Non-pigmented ciliary epithelial cell (primary cell): ENCODE measurements around the gene AKAP13.

Source experiments
- DNase-seq: peaks from one replicate; pipeline ENCODE4 v3.0.0-alpha.2; 2010; ENCODE audit warnings: low read depth

AKAP13 gene

GRCh38 chr15:85753791-85754452 lies 373.5 kb downstream of the AKAP13 start:
- DNase-seq, result no peak

DNA sequence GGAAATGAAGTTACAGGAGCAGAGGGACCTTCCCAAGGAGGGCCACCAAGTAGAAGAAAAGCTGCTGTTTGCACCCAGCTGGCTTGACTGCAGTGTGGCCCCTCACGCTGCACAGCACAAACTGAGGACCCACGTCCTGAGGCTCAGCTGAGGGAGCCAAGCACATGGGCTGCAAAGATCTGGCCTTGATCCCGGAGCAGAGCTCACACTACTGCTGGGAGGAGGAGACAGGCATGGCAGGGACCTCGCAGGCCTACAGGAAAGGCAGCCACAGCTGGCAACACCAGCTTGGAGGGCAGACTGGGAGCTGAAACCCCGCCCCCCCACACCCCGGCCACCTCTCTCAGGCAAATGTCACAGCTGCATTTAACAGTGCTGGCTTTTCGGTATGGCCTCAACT lies 374.6 kb downstream of the AKAP13 start:
- no peak for DNase-seq

DNA sequence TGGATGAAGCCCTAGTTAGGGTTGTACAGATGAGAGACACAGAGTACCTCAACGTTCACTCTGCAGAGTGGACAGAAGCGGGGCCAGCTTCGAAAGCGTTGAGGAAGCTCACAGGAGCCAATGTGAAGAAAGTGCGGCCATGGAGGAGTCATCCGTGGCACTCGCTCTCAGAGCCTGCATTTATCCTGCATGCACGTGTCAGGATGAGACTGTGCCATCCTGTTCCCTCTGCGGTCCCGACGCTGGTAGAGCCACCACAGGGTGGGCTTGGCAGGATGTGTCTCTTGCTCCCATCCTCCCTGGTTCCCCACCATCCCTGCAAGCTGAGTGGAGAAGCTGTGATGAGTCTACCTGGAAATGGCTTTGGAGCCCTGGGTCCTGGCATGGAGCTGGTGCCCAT lies 375.1 kb downstream of the AKAP13 start:
- DNase-seq, result no peak

DNA sequence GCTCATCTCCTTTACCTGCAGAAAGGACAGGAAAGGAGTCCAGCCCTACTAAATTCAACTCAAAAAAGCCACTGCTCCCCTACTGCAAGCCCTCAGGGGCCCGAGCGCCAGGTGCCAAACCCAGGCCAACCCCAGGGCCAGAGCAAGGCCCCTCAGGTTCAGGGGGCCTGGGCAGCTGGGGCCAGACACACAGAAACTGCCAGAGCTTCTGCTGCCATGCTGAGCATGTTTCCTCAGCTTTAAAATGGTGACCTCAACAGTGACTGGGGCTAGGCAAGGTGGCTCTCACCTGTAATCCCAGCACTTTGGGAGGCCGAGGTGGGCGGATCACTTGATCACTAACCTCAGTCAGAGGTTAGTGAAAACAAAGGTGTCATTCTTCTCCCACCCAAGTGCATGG lies 375.5 kb downstream of the AKAP13 start:
- DNase-seq, result no peak

DNA sequence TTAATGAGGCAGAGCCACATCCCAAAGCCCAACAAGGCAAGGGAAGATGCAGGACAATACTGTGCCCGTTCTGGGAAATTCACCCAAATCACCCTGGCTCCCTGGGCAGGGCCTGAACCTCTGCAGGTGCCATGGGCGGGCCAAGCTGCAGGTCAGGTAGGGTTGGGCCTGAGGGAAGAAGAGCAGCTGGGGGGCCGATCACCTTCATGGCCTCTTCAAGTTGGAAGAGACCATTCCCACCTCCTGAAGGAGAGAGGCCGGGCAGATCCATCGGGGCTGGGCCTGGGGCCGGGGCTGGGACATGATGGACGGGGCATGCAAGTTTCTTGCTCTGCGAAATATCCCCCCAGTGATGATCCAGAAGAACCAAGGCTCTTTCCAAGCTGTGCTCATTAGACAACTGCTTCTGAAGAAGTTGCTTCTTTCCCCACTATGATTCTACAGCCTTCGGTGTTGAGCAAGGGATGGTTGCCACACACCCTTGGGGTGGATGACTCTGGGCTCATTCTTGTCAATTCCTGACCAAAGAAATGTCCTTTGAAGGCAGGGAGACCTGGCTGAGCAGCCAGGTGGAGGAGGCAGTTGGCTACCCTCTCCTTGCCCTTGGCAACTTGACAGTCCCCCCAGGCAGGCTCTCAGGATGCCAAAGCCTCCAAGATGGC lies 376.1 kb downstream of the AKAP13 start:
- no peak for DNase-seq

- no peak for DNase-seq
Observed at GRCh38 chr15:85757073-85757938, 376.9 kb downstream of the AKAP13 start.

GRCh38 chr15:85757939-85758654 lies 377.7 kb downstream of the AKAP13 start:
- no peak for DNase-seq

DNA sequence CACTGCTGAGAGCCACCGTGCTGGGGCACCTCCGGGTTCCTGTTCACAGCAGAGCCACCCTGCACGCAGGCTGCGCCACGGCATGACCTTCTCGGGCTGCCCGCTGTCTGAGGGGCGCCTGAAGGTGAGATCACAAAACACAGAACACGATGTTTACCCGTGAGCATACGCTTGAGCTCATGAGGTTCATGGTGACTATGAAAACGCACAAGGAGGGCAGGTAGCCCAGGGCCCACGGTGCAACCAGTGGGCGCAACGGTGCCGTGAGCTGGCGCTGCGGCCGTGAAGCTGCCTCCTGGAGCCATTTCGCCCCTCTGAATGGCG lies 378.2 kb downstream of the AKAP13 start:
- DNase-seq, result no peak

GRCh38 chr15:85759376-85759775 lies 379.0 kb downstream of the AKAP13 start:
- DNase-seq, result no peak

DNA sequence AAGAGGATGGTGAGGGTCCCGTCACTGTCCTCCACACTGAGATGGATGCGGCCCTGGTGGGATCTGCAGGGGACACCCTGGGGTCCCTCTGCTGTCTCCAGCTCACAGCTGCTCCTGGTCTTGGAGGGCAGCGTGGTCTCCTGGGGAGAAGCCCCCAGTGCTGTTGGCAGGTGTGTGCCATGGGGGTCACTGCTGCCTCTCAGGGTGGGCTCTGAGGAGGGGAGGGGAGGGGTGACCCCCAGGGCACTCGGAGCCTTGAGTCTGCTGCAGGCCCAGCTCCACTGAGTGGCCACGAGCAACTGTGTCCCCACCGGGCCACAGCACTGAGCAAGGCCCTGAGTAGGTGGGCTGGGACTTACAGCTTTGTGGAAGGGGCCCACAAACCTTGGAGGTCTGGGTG lies 379.6 kb downstream of the AKAP13 start:
- no peak for DNase-seq

GRCh38 chr15:85760531-85761371 lies 380.3 kb downstream of the AKAP13 start:
- DNase-seq, result no peak

GRCh38 chr15:85761635-85762034 lies 381.2 kb downstream of the AKAP13 start:
- no peak for DNase-seq

- DNase-seq, result no peak
Observed at GRCh38 chr15:85762039-85762755, 381.8 kb downstream of the AKAP13 start.

DNA sequence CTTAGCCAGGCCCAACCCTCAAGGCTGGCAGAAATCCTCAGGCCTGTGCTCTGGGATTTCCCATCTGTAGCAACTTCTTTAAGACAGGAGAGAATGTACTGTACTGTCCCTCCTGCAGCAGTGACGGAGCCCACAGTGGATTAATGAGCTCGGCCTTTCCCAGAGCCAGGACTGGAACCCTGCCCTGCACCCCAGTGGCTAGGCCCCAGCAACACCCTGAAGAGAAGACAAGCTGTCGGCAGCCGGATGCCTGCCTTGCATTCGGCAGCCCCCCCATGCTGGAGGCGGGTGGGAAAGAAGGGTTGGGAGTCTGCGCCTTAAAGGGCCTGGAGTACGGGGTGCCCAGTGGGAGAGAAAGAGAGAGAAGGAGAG lies 382.3 kb downstream of the AKAP13 start:
- no peak for DNase-seq

GRCh38 chr15:85763157-85763556 lies 382.8 kb downstream of the AKAP13 start:
- no peak for DNase-seq

- DNase-seq, result no peak
Observed at GRCh38 chr15:85763673-85764633, 383.6 kb downstream of the AKAP13 start.

GRCh38 chr15:85764649-85765277 lies 384.4 kb downstream of the AKAP13 start:
- no peak for DNase-seq

DNA sequence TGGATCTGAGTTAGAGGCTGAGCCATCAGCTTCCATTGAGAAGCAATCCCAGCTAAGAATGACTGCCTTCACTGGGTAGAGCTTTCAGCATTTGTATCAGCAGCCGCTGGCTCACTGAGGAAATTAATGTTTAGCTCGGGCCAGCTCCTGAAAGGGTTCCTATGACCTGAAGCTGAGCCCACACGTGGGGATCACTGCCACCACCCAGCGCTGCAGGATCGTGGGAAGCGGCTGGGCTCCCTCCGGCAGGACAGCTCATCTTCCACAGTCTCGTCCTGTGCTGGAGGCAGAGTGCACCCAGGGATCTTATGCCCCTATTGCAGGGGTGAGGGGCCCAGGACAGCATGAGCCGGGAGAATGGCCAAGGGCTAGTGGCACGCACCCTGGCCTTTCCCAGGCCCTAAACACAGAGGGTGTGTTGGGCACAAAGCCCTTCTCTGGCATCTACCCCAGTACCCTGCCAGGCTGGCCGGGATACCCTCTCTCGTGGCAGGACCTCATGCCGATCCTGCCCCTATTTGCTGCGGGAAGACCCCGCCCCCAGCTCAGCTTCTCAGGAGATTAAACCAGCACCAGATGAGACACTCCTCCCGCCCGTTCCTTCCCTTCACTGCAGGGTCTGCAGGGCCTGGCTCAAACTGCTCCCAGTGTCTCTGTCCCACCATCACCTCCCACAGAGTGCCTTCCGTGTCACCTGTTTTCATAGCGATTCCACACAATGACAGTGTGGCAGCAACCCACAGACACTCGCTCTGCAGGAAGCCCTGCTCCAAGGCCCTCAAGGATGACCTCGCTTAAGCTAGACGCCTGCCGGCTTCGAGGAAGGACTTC lies 385.8 kb downstream of the AKAP13 start:
- no peak for DNase-seq
